ENCODE data around the gene GDF2.

Gene GDF2

GRCh38 chr10:47312663-47312995 lies 9.6 kb upstream of the GDF2 start:
- DNase-seq = no peak

GRCh38 chr10:47314416-47314970 lies 7.8 kb upstream of the GDF2 start:
- DNase-seq = no peak

- no peak for DNase-seq
Observed at GRCh38 chr10:47315421-47315820, 6.8 kb upstream of the GDF2 start.

- DNase-seq = no peak
Observed at GRCh38 chr10:47316131-47316530, 6.1 kb upstream of the GDF2 start.

- DNase-seq = no peak
Observed at GRCh38 chr10:47317251-47317650, 5.0 kb upstream of the GDF2 start.

GRCh38 chr10:47318706-47319105 lies 3.5 kb upstream of the GDF2 start:
- no peak for DNase-seq

- no peak for DNase-seq
Observed at GRCh38 chr10:47319784-47320183, 2.5 kb upstream of the GDF2 start.

GRCh38 chr10:47320812-47321211 lies 1.4 kb upstream of the GDF2 start:
- DNase-seq = no peak

GRCh38 chr10:47321521-47322195 lies 596 bp upstream of the GDF2 start:
- no peak for DNase-seq

- DNase-seq = no peak
Observed at GRCh38 chr10:47323087-47323486, 833 bp downstream of the GDF2 start.

GRCh38 chr10:47323636-47324296 lies 1.5 kb downstream of the GDF2 start:
- no peak for DNase-seq

- DNase-seq = no peak
Observed at GRCh38 chr10:47325303-47326291, 3.3 kb downstream of the GDF2 start.

GRCh38 chr10:47326306-47326926 lies 4.2 kb downstream of the GDF2 start:
- DNase-seq = no peak

- no peak for DNase-seq
Observed at GRCh38 chr10:47326927-47327330, 4.7 kb downstream of the GDF2 start.

GRCh38 chr10:47329855-47330254 lies 7.6 kb downstream of the GDF2 start:
- DNase-seq = no peak

GRCh38 chr10:47330366-47330765 lies 8.1 kb downstream of the GDF2 start:
- DNase-seq = no peak

- no peak for DNase-seq
Observed at GRCh38 chr10:47330804-47331203, 8.6 kb downstream of the GDF2 start.

- no peak for DNase-seq
Observed at GRCh38 chr10:47331491-47331890, 9.2 kb downstream of the GDF2 start.

- no peak for DNase-seq
Observed at GRCh38 chr10:47331954-47332353, 9.7 kb downstream of the GDF2 start.

- DNase-seq = no peak
Observed at GRCh38 chr10:47332371-47332770, 10.1 kb downstream of the GDF2 start.

GRCh38 chr10:47332946-47333345 lies 10.7 kb downstream of the GDF2 start:
- DNase-seq = no peak

GRCh38 chr10:47333532-47333931 lies 11.3 kb downstream of the GDF2 start:
- DNase-seq = no peak

Data from stimulated activated naive CD4-positive, alpha-beta T cell (primary cell).